ENCODE results near the gene HS3ST2. TPM values are rescaled to one million over a fixed set of nuclear protein-coding genes. Genes with fewer than 3 reads are reported as not detected.

The HS3ST2 gene
- total and polyA plus RNA-seq, 10 donors, result 0.09 to 2.7 (median 0.21) TPM; not detected in 5

GRCh38 chr16:22900863-22901262 is 86.9 kb downstream of the HS3ST2 start:
- intact Hi-C loops (cut with DNase I; ENCODE audit: low total_unique reads), result no loop called here
- H3K27me3 ChIP-seq (replicated peaks in 1 of 7), result peaks cover 0 to 47% (median 17%) of the 10 kb centered on the region in 7 donors
- no peak overlapping the region for H3K4me3 ChIP-seq
- TF ChIP-seq POLR2AphosphoS5 (IDR thresholded peaks at IDR 0.05), result no peak
- TF ChIP-seq POLR2A (IDR thresholded peaks at IDR 0.05), result no peak
- no peak for TF ChIP-seq CTCF (IDR thresholded peaks at IDR 0.05 in 8 of 11, conservative IDR thresholded peaks at IDR 0.05 in 3 of 11)
- H3K36me3 ChIP-seq, result no peaks in the 10 kb centered on the region
- peaks cover 0 to 10% (median 9%) of the 10 kb centered on the region in 6 donors for H3K4me1 ChIP-seq
- no peak overlapping the region for H3K27ac ChIP-seq
- no peak for DNase-seq
- 61 to 71% (median 64%) methylated on average over 6 of the region's 6 CpGs for WGBS, 5 donors
- peaks cover 0 to 14% (median 0%) of the 10 kb centered on the region in 8 donors for H3K9me3 ChIP-seq

DNA sequence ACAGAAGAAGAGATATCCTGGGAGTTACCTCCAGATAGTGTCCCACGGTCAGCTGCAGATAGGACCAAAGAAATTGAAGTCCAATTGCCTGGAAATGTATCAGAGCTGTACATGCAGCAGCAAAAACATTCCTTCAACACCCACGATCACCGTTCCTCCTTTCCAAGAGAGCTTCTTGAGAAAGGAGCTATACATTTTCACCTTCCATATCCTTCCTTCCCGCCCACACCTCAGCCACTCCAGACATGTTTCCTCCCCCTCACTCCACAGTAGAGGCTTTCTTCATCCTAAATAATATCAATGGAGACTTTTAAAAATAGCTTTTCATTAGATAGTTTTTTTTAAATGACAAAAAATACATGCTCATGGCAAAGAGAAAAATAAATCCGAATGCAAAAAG is 87.6 kb downstream of the HS3ST2 start:
- Histone ChIP-seq H3K27ac (no peak overlapping the region), H3K9me3 (peaks cover 0 to 14% (median 0%) of the 10 kb centered on the region in 8 donors), H3K4me1 (peaks cover 0 to 10% (median 9%) of the 10 kb centered on the region in 6 donors), H3K27me3 (replicated peaks in 1 of 7) (peaks cover 0 to 45% (median 13%) of the 10 kb centered on the region in 7 donors), H3K36me3 (no peaks in the 10 kb centered on the region), H3K4me3 (no peak overlapping the region)
- no peak for TF ChIP-seq POLR2A (IDR thresholded peaks at IDR 0.05)
- no peak for TF ChIP-seq POLR2AphosphoS5 (IDR thresholded peaks at IDR 0.05)
- TF ChIP-seq CTCF (IDR thresholded peaks at IDR 0.05 in 8 of 11, conservative IDR thresholded peaks at IDR 0.05 in 3 of 11), result no peak
- intact Hi-C loops (cut with DNase I; ENCODE audit: low total_unique reads), result no loop called here
- WGBS, 5 donors, result 70 to 87% (median 72%) methylated on average over 5 of the region's 5 CpGs
- DNase-seq, result no peak

- Histone ChIP-seq H3K4me1 (peaks cover 0 to 9% (median 7%) of the 10 kb centered on the region in 6 donors), H3K27ac (no peak overlapping the region), H3K9me3 (peaks cover 0 to 14% (median 0%) of the 10 kb centered on the region in 8 donors), H3K27me3 (replicated peaks in 1 of 7) (peaks cover 0 to 27% (median 3%) of the 10 kb centered on the region in 7 donors), H3K36me3 (no peaks in the 10 kb centered on the region), H3K4me3 (no peak overlapping the region)
- intact Hi-C loops (cut with DNase I; ENCODE audit: low total_unique reads), result no loop called here
- TF ChIP-seq POLR2A (IDR thresholded peaks at IDR 0.05) (no peak), POLR2AphosphoS5 (IDR thresholded peaks at IDR 0.05) (no peak), CTCF (IDR thresholded peaks at IDR 0.05 in 8 of 11, conservative IDR thresholded peaks at IDR 0.05 in 3 of 11) (no peak)
- no peak for DNase-seq
- WGBS, 5 donors, result 50 to 71% (median 65%) methylated on average over 2 of the region's 2 CpGs
Observed at GRCh38 chr16:22903716-22904115, 89.8 kb downstream of the HS3ST2 start.

- Histone ChIP-seq H3K27ac (no peak overlapping the region), H3K27me3 (replicated peaks in 1 of 7) (peaks cover 0 to 6% (median 0%) of the 10 kb centered on the region in 7 donors), H3K4me3 (no peak overlapping the region), H3K4me1 (no peaks in the 10 kb centered on the region), H3K36me3 (no peaks in the 10 kb centered on the region), H3K9me3 (no peaks in the 10 kb centered on the region)
- intact Hi-C loops (cut with DNase I; ENCODE audit: low total_unique reads), result no loop called here
- no peak for DNase-seq
- TF ChIP-seq POLR2A (IDR thresholded peaks at IDR 0.05) (no peak), POLR2AphosphoS5 (IDR thresholded peaks at IDR 0.05) (no peak), CTCF (IDR thresholded peaks at IDR 0.05 in 8 of 11, conservative IDR thresholded peaks at IDR 0.05 in 3 of 11) (no peak)
- 72 to 78% (median 76%) methylated on average over 7 of the region's 7 CpGs for WGBS, 5 donors
Observed at GRCh38 chr16:22912654-22913053, 98.7 kb downstream of the HS3ST2 start.

Measured in spleen (tissue), 11 donors.